ENCODE measurements around the gene ETDC.
A peak's percentile ranks its signal among the peaks of the same experiment; 100 is the strongest.
"Not testable (repeated sequence)": the region's sequence is repeated elsewhere in the genome, so short reads cannot be mapped to it uniquely, and the experiment has no call there.

ETDC gene

DNA sequence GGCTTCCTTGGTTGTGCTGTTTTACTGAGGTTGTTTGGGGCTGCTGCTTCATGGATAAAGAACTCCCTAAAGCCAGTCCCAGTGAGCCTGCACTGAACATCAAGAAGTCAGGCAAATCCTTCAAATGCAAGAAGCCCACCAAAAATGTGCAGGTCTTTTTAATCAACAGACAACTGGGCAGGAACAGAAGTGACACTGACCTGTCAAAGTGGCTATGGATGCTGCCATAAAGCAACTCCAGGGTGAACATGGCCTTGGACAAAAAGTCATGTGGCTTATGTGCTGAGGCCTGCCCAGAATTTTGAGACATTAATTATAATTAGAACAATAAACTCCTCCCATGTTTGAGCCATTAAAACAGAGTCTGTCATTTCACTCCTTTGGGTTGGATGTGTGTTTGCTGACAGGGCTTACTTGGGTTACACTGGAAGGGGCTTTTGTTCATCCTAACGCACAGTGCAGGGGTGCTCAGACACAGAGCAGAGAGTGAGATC is at the start of gene ETDC:
ETDC (plus strand) TSS at position 51 of the 494 bp plus-strand sequence; CDS start at position 51, 0 bp downstream.
- DNase-seq (ENCODE audit: low read depth): no peak

- DNase-seq (ENCODE audit: low read depth): not testable (repeated sequence)
Measured at GRCh38 chrX:135260976-135261375, 48.3 kb upstream of the ETDC start.

DNA sequence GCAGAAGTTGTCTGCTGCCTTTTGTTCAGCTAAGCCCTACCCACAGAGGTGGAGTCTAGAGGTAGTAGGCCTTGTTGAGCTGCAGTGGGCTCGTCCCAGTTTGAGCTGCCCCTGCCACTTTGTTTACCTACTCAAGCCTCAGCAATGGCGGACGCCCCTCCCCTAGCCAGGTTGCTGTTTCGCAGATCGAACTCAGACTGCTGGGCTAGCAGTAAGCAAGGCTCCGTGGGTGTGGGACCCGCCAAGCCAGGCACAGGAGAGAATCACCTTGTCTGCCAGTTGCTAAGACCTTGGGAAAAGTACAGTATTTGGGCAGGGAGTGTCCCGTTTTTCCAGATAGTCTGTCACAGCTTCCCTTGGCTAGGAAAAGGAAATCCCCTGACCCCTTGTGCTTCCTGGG is 45.9 kb upstream of the ETDC start:
- not testable (repeated sequence) for DNase-seq (ENCODE audit: low read depth)

DNA sequence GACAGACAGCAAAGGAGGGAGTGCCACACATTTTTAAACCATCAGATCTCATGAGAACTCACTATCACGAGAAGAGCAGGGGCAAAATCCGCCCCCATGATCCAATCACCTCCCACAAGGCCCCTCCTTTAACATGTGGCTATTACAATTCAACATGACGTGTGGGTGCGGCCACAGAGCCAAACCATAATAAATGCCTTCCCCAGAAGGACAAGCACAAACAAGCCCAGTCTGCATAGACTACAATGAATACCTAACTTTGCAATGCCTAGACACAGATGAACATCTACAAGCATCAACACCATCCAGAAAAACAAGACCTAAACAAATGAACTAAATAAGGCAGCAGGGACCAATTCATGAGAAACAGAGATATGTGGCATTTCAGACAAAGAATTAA is 45.1 kb upstream of the ETDC start:
- DNase-seq (ENCODE audit: low read depth): no peak

DNA sequence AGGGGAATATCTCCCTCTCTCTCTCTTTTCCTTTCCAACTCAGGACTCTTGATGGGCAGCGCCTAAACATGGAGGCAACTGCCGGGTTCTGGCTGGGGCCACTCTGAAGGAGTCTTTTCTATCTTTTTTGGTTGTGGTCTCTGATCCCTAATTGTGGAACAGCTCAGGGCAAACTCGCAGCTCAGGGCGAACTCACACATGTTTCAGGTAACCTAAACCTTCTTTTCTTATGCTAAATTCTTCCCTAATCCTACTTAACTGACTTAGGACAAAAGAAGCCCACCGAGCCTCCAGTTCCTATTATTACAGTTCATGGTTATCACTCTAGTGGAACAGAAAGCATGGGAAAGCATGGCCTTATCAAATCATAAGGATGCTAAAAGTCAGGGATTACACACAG is 36.1 kb upstream of the ETDC start:
- DNase-seq (ENCODE audit: low read depth): no peak

DNA sequence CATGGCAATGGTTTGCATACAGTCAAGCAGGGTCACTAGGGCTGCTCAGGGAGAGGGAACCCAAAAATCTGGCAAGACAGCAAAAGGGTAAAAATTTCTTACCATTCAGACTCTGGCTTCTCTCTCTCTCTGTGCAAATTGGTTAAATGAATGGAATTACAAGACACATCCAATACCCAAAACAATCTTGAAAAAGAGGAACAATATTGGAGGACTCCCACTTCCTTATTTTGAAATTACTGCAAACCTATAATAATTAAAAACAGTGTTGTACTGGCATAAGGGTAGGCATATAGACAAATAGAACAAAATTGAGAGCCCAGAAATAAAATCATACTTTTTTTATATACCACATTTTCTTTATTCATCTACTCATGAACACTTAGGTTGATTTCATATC is 33.3 kb upstream of the ETDC start:
- no peak for DNase-seq (ENCODE audit: low read depth)

GRCh38 chrX:135287266-135287823 is 21.9 kb upstream of the ETDC start:
- no peak for DNase-seq (ENCODE audit: low read depth)

- DNase-seq (ENCODE audit: low read depth): peak; percentile 45
Measured at GRCh38 chrX:135295238-135295943, 13.9 kb upstream of the ETDC start.

GRCh38 chrX:135295944-135296305 is 13.4 kb upstream of the ETDC start:
- no peak for DNase-seq (ENCODE audit: low read depth)

GRCh38 chrX:135302269-135302873 is 6.9 kb upstream of the ETDC start:
- no peak for DNase-seq (ENCODE audit: low read depth)

DNA sequence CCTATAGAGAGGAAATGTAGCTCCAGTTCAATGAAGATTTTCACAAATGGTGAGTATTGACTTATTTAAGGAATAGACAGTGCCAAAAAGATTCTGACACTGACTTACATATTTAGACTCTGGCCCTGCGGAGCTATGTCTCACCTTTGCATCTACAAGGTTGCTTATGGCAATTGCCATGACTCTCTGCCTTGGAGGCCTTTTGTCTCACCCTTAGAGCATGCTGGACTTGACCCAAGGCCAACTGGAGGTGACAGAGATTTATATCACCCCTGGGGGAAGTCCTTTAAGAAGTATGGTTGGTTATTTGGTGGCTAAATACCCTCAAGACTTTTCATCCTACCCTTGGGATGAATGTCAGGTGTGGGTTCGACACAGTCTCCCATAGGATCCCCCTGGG is 4.5 kb upstream of the ETDC start:
- DNase-seq (ENCODE audit: low read depth): no peak

GRCh38 chrX:135307171-135307570 is 2.1 kb upstream of the ETDC start:
- no peak for DNase-seq (ENCODE audit: low read depth)

DNA sequence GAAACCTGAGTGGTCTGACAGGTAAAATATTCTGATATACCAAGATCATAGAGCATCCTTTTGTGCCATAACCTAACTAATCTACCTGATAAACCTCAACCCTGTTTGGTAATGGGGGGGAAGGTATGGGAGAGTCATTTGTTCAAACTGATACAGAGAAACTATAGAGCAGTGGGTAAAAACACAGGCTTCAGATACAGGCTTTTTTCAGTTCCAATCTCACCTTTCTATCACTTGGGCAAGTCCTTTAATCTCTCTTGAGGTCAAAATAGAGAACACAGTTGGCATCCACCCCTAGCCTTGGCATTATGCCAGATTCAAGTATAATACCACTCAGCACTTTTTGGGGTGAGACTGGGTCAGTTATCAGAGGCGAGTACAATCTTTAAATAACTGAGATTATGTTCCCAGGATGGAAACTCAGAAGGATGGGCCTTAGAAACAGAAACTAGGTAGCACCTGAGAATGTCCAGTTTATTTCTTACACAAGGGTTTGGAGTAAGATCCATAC is 880 bp upstream of the ETDC start:
- DNase-seq (ENCODE audit: low read depth): no peak

DNA sequence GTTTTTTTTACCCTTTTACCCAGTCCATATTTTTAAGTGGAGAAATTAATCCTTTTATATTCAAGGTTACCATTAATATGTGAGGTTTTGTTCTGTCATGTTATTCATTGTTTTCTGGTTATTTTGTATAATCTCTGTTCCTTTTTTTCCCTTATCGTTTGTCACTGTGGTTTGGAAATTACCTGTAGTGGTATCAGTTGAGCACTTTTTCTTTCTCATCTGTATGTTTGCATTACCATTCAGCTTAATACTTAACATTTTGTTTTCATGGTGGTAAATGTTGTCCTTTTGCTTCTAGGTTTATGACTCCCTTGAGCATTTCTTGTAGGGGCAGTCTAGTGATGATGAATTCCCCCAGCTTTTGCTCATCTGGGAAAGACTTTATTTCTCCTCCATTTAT is 6.6 kb downstream of the ETDC start:
- no peak for DNase-seq (ENCODE audit: low read depth)

DNA sequence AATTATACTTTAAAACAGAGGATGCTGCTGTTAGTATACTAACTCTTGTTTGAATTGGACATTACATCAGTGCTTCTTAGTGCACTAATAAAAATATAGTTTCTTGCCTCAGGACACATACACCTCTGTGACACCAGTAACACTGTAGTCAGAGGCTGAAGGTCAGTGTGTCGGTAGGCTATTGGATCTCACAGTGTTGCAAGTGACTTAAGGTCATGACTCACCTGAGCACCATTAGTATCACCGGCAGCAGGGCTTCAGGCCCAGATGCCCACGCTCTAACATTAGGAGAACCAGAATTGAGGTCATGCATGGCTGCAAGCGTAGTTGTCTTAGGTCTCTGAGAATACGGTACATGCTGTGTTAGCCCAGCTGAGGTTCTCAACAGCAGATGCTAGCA is 15.2 kb downstream of the ETDC start:
- no peak for DNase-seq (ENCODE audit: low read depth)

- not testable (repeated sequence) for DNase-seq (ENCODE audit: low read depth)
Measured at GRCh38 chrX:135325036-135325818, 15.9 kb downstream of the ETDC start.

DNA sequence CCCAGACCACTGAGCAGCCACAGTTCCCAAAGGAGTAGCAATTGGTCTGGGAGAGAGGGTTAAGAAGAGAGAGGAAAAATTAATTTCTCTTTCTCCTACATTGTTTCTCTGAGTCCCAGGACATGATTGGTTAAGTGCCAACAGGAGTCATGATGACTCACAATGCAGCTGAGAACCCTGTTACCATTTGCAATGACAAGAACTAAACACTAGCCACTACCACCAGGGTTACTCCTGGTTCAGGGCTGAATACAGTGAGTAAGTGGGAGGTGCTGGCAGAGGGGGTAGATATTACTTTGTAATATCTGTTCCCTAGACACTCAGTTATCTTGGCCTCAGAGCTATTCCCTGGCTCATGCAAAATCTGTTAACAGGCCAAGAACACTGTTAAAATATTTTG is 18.0 kb downstream of the ETDC start:
- DNase-seq (ENCODE audit: low read depth): no peak

GRCh38 chrX:135328421-135329005 is 19.2 kb downstream of the ETDC start:
- DNase-seq (ENCODE audit: low read depth): no peak

- no peak for DNase-seq (ENCODE audit: low read depth)
Measured at GRCh38 chrX:135330706-135331105, 21.4 kb downstream of the ETDC start.

GRCh38 chrX:135331525-135331924 is 22.2 kb downstream of the ETDC start:
- DNase-seq (ENCODE audit: low read depth): no peak

GRCh38 chrX:135340831-135341230 is 31.6 kb downstream of the ETDC start:
- no peak for DNase-seq (ENCODE audit: low read depth)

DNA sequence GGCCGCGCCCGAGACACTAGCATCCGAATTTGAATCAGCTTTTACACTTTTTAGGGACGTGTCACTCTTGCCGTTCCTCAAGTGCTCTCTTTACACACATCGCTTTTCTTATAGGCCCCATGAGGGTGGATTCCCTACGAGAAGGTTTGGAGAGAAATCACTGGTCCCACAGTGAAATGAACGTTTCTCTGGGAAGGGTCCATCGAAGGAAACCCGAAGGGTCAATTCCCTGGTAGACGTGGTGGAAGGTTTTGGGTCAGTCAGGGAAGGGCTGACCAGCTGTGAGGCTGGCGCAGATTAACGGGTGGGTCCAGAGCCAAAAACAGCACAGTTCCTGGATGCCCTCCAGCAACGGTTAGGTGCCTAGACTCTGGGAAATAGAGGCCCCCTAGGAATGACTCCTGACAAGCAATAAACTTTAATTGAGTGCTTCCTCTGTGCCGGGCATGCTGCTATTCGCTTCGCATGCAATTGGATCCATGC is 35.9 kb downstream of the ETDC start:
- DNase-seq (ENCODE audit: low read depth): no peak

Data from activated T-cell treated with anti-CD3 and anti-CD28 coated beads for 48 hours (primary cell).